IPS-15b (cell line): Measurements from ENCODE around the gene SYNM.

Experiments used
- H3K27me3 ChIP-seq: one replicate; pipeline ENCODE4 v1.6.1; 2013; ENCODE audit warnings: low read length; ENCODE audit not compliant: control insufficient read depth, insufficient read depth
- H3K36me3 ChIP-seq: one replicate; pipeline ENCODE4 v1.6.1; 2013; ENCODE audit warnings: low read length; ENCODE audit not compliant: control insufficient read depth, insufficient read depth
- H3K4me1 ChIP-seq: one replicate; pipeline ENCODE4 v1.6.1; 2013; ENCODE audit warnings: mild to moderate bottlenecking, low read length; ENCODE audit not compliant: control insufficient read depth, insufficient read depth
- H3K4me3 ChIP-seq: one replicate; pipeline ENCODE4 v1.5.1; 2013; ENCODE audit warnings: low read depth, low read length
- H3K9ac ChIP-seq: one replicate; pipeline ENCODE4 v1.6.1; 2013; ENCODE audit warnings: low read depth, mild to moderate bottlenecking, low read length
- H3K9me3 ChIP-seq: one replicate; pipeline ENCODE4 v1.6.1; 2013; ENCODE audit warnings: mild to moderate bottlenecking, low read length; ENCODE audit not compliant: control insufficient read depth, insufficient read depth

SYNM gene

GRCh38 chr15:99100245-99101173 is 4.4 kb upstream of the SYNM start:
- peak overlapping the region; percentile 45 for H3K4me3 ChIP-seq
- H3K4me1 ChIP-seq = no peaks in the 10 kb centered on the region
- H3K9me3 ChIP-seq = no peaks in the 10 kb centered on the region
- H3K27me3 ChIP-seq = peaks cover 43% of the 10 kb centered on the region
- H3K36me3 ChIP-seq = no peaks in the 10 kb centered on the region
- no peak overlapping the region for H3K9ac ChIP-seq

- Histone ChIP-seq H3K9ac (no peak overlapping the region), H3K27me3 (peaks cover 53% of the 10 kb centered on the region), H3K4me3 (no peak overlapping the region), H3K36me3 (no peaks in the 10 kb centered on the region), H3K9me3 (no peaks in the 10 kb centered on the region), H3K4me1 (no peaks in the 10 kb centered on the region)
Observed at GRCh38 chr15:99101501-99101900, 3.4 kb upstream of the SYNM start.

GRCh38 chr15:99102332-99103235 is 2.3 kb upstream of the SYNM start:
- Histone ChIP-seq H3K4me3 (no peak overlapping the region), H3K9me3 (no peaks in the 10 kb centered on the region), H3K9ac (no peak overlapping the region), H3K27me3 (peaks cover 64% of the 10 kb centered on the region), H3K4me1 (no peaks in the 10 kb centered on the region), H3K36me3 (no peaks in the 10 kb centered on the region)

- Histone ChIP-seq H3K9me3 (no peaks in the 10 kb centered on the region), H3K27me3 (peaks cover 69% of the 10 kb centered on the region), H3K4me1 (no peaks in the 10 kb centered on the region), H3K4me3 (no peak overlapping the region), H3K9ac (no peak overlapping the region), H3K36me3 (no peaks in the 10 kb centered on the region)
Observed at GRCh38 chr15:99103279-99103678, 1.6 kb upstream of the SYNM start.

GRCh38 chr15:99105514-99106341 is 848 bp downstream of the SYNM start:
- Histone ChIP-seq H3K4me1 (no peaks in the 10 kb centered on the region), H3K36me3 (no peaks in the 10 kb centered on the region), H3K27me3 (peaks cover 48% of the 10 kb centered on the region), H3K4me3 (peak overlapping the region; percentile 58), H3K9ac (no peak overlapping the region), H3K9me3 (no peaks in the 10 kb centered on the region)

- Histone ChIP-seq H3K4me3 (no peak overlapping the region), H3K4me1 (no peaks in the 10 kb centered on the region)
Observed at GRCh38 chr15:99106417-99107220, 1.7 kb downstream of the SYNM start.

GRCh38 chr15:99108993-99109392 is 4.1 kb downstream of the SYNM start:
- no peaks in the 10 kb centered on the region for H3K9me3 ChIP-seq
- no peaks in the 10 kb centered on the region for H3K4me1 ChIP-seq
- no peak overlapping the region for H3K9ac ChIP-seq
- no peak overlapping the region for H3K4me3 ChIP-seq
- no peaks in the 10 kb centered on the region for H3K36me3 ChIP-seq
- peaks cover 30% of the 10 kb centered on the region for H3K27me3 ChIP-seq

More at GRCh38 chr15:99106417-99107220, 1.7 kb downstream of the SYNM start:
- Histone ChIP-seq H3K9me3 (no peaks in the 10 kb centered on the region), H3K36me3 (no peaks in the 10 kb centered on the region), H3K27me3 (peaks cover 45% of the 10 kb centered on the region), H3K9ac (no peak overlapping the region)

- Histone ChIP-seq H3K9ac (no peak overlapping the region), H3K4me3 (no peak overlapping the region), H3K36me3 (no peaks in the 10 kb centered on the region), H3K9me3 (no peaks in the 10 kb centered on the region), H3K4me1 (no peaks in the 10 kb centered on the region), H3K27me3 (peaks cover 30% of the 10 kb centered on the region)
Observed at GRCh38 chr15:99109555-99110021, 4.7 kb downstream of the SYNM start.

- no peak overlapping the region for H3K9ac ChIP-seq
- no peaks in the 10 kb centered on the region for H3K9me3 ChIP-seq
- no peak overlapping the region for H3K4me3 ChIP-seq
- H3K4me1 ChIP-seq = no peaks in the 10 kb centered on the region
- H3K27me3 ChIP-seq = peaks cover 29% of the 10 kb centered on the region
- no peaks in the 10 kb centered on the region for H3K36me3 ChIP-seq
Observed at GRCh38 chr15:99110093-99110492, 5.2 kb downstream of the SYNM start.

GRCh38 chr15:99110581-99111320 is 5.9 kb downstream of the SYNM start:
- Histone ChIP-seq H3K27me3 (peaks cover 25% of the 10 kb centered on the region), H3K9me3 (no peaks in the 10 kb centered on the region), H3K4me3 (no peak overlapping the region), H3K9ac (no peak overlapping the region), H3K4me1 (no peaks in the 10 kb centered on the region), H3K36me3 (no peaks in the 10 kb centered on the region)
